Endothelial cell of umbilical vein (primary cell): ENCODE measurements around the gene AEBP1. TPM values are rescaled to one million over a fixed set of nuclear protein-coding genes. Genes with fewer than 3 reads are reported as not detected.

Experiments
- BruUV-seq: library from RNA; stranded (reverse); fragments of 400-500 nt; replicated peaks from 2 replicates; lab custom pipeline; 2021; lab: Mats Ljungman, UMichigan
- CTCF ChIA-PET: fragments of 300-600, 350-600 bp; sonication (Branson Sonifier 250); formaldehyde crosslinking; loops from one replicate; lab custom pipeline; 2021; ENCODE audit warnings: antibody characterized with exemption, inconsistent platforms; lab: Charles Lee
- POLR2A ChIA-PET: fragments of 300-600, 350-600 bp; sonication (Branson Sonifier 250); formaldehyde crosslinking; loops from one replicate; lab custom pipeline; 2021; ENCODE audit warnings: antibody characterized with exemption, inconsistent platforms; lab: Charles Lee
- DNase-seq: peaks from one replicate; pipeline ENCODE4 v3.0.0-alpha.2; 2011; ENCODE audit warnings: low read depth, low spot score
- FAIRE-seq: peaks from 2 replicates; lab custom pipeline; 2011; peaks lifted over from hg19 to GRCh38; lab: Jason Lieb, UNC
- H2AFZ ChIP-seq: 2 replicates; pipeline ENCODE4 v1.6.0; 2012; ENCODE audit warnings: low read depth, low read length, control low read depth, inconsistent platforms
- H3K27ac ChIP-seq: 2 replicates; pipeline ENCODE4 v1.5.1; 2011; ENCODE audit warnings: low read depth, mild to moderate bottlenecking, control low read depth, low read length, moderate library complexity; ENCODE audit not compliant: insufficient read depth
- H3K27me3 ChIP-seq, 2 experiments: 2 replicates each; pipeline versions ENCODE4 v1.6.0 to v1.6.1; 2011; ENCODE audit warnings: low read length in 2 of 2, mixed read lengths in 1 of 2; ENCODE audit not compliant: control insufficient read depth in 2 of 2, insufficient read depth in 2 of 2
- H3K36me3 ChIP-seq, 2 experiments: 2 replicates in 1 of 2; 3 replicates in 1 of 2; pipeline ENCODE4 v1.5.1; 2011; ENCODE audit warnings: low read length in 2 of 2, mild to moderate bottlenecking in 1 of 2, moderate library complexity in 1 of 2; ENCODE audit not compliant: control insufficient read depth in 2 of 2, insufficient read depth in 2 of 2; ENCODE audit errors: extremely low read depth in 1 of 2
- H3K4me1 ChIP-seq: 3 replicates; pipeline ENCODE4 v1.5.1; 2011; ENCODE audit warnings: mild to moderate bottlenecking, low read length; ENCODE audit not compliant: control insufficient read depth, insufficient read depth; ENCODE audit errors: extremely low read depth
- H3K4me2 ChIP-seq: 2 replicates; pipeline ENCODE4 v1.6.1; 2011; ENCODE audit warnings: low read length, control low read depth, mixed read lengths; ENCODE audit not compliant: insufficient read depth
- H3K4me3 ChIP-seq, 3 experiments: fragments of 200-600 bp in 1 of 3; sonication (generic), shearing (Covaris generic) in 1 of 3; replicated peaks in 1 of 3; 2 replicates each; pipeline ENCODE4 v1.5.1; 2011 to 2016; ENCODE audit warnings: control low read depth in 3 of 3, low read length in 3 of 3, mild to moderate bottlenecking in 2 of 3, inconsistent platforms in 1 of 3, low read depth in 1 of 3, moderate library complexity in 1 of 3; ENCODE audit not compliant: insufficient read depth in 1 of 3
- H3K79me2 ChIP-seq: 2 replicates; pipeline ENCODE4 v1.6.0; 2012; ENCODE audit warnings: low read length, inconsistent platforms; ENCODE audit not compliant: control insufficient read depth, insufficient read depth
- H3K9ac ChIP-seq: replicated peaks from 2 replicates; pipeline ENCODE3; 2011; ENCODE audit warnings: low read length, control low read depth; ENCODE audit not compliant: insufficient read depth; ENCODE audit errors: extremely low read depth
- H3K9me1 ChIP-seq: replicated peaks from 3 replicates; pipeline ENCODE4 v1.6.0; 2011; ENCODE audit warnings: mild to moderate bottlenecking, low read length; ENCODE audit not compliant: control insufficient read depth, insufficient read depth; ENCODE audit errors: extremely low read depth
- H3K9me3 ChIP-seq: replicated peaks from 2 replicates; pipeline ENCODE4 v1.5.1; 2012; ENCODE audit warnings: low read length, inconsistent platforms; ENCODE audit not compliant: control insufficient read depth, insufficient read depth
- H4K20me1 ChIP-seq: replicated peaks from 2 replicates; pipeline ENCODE3; 2011; ENCODE audit warnings: mild to moderate bottlenecking, low read length; ENCODE audit not compliant: control insufficient read depth, insufficient read depth; ENCODE audit errors: extremely low read depth
- EZH2 ChIP-seq: IDR thresholded peaks from 2 replicates; pipeline ENCODE4 v1.6.1; 2012; ENCODE audit warnings: borderline replicate concordance, low read depth, mild to moderate bottlenecking, moderate library complexity, low read length, inconsistent platforms; ENCODE audit not compliant: severe bottlenecking
- FOS ChIP-seq: IDR thresholded peaks from 2 replicates; pipeline ENCODE4 v1.6.1; 2011; ENCODE audit warnings: mild to moderate bottlenecking, low read length, moderate library complexity, borderline replicate concordance; ENCODE audit not compliant: insufficient read depth
- GATA2 ChIP-seq: IDR thresholded peaks from 2 replicates; pipeline ENCODE4 v1.7.0; 2011; ENCODE audit warnings: low read depth, mild to moderate bottlenecking, moderate library complexity, mixed read lengths, low read length; ENCODE audit not compliant: insufficient read length, insufficient read depth
- JUN ChIP-seq: IDR thresholded peaks from 2 replicates; pipeline ENCODE4 v1.6.1; 2011; ENCODE audit warnings: borderline replicate concordance, low read depth; ENCODE audit not compliant: insufficient read length, insufficient read depth
- MYC ChIP-seq: IDR thresholded peaks from one replicate; pipeline ENCODE4 v1.6.1; 2011; ENCODE audit warnings: mild to moderate bottlenecking, low read depth, low read length
- POLR2A ChIP-seq: IDR thresholded peaks from 2 replicates; pipeline ENCODE4 v1.6.1; 2012; ENCODE audit warnings: low read depth, mild to moderate bottlenecking, control low read depth, low read length
- POLR2AphosphoS5 ChIP-seq: IDR thresholded peaks from 2 replicates; pipeline ENCODE4 v1.6.1; 2012; ENCODE audit warnings: low read depth, mild to moderate bottlenecking, control low read depth, low read length, moderate library complexity; ENCODE audit not compliant: insufficient read depth
- dilution Hi-C: fragments of 300-500 bp; cut with MboI; formaldehyde crosslinking; loops from one replicate; pipeline ENCODE4 v1.15.0; 2019; ENCODE audit warnings: low sequenced_read_pairs; ENCODE audit not compliant: extremely low pct_ligation_motif_present
- intact Hi-C: fragments of 100-400 bp; cut with micrococcal nuclease; formaldehyde crosslinking; loops from one replicate; pipeline ENCODE4 v1.10.0; 2022
- polyA plus RNA-seq, 4 experiments: library from polyadenylated mRNA; depleted of rRNA in 3 of 4; stranded (reverse) in 3 of 4; unstranded in 1 of 4; fragments of >200 nt; gene quantifications; 2 replicates each; pipeline versions ENCODE4 v1.2.1 to v1.2.3, GENCODE V29; 2011 to 2012; ENCODE audit warnings: missing spikeins in 1 of 4
- total RNA-seq: library from RNA; stranded (reverse); gene quantifications from 2 replicates; pipeline ENCODE4 v1.2.3, GENCODE V29; 2021
- TF ChIP-seq, protein P1 (sequence below), 2 donors: IDR thresholded peaks; 1 replicate in 1 of 2; 2 replicates in 1 of 2; pipeline ENCODE4 v1.5.1; 2011; ENCODE audit warnings: low read length in 2 of 2, mild to moderate bottlenecking in 2 of 2, moderate library complexity in 2 of 2, control low read depth in 1 of 2, inconsistent platforms in 1 of 2, low read depth in 1 of 2; ENCODE audit not compliant: insufficient read depth in 1 of 2; ENCODE audit errors: extremely low read depth in 1 of 2
- TF ChIP-seq, protein P2 (sequence below): IDR thresholded peaks from 2 replicates; pipeline ENCODE4 v1.6.1; 2011; ENCODE audit not compliant: insufficient read depth, insufficient read length

AEBP1 gene
- total and polyA plus RNA-seq, 2 donors (not counting 3 experiments of a cell fraction or from before 2014, with no cell fraction given): 20.6 to 48.0 TPM

DNA sequence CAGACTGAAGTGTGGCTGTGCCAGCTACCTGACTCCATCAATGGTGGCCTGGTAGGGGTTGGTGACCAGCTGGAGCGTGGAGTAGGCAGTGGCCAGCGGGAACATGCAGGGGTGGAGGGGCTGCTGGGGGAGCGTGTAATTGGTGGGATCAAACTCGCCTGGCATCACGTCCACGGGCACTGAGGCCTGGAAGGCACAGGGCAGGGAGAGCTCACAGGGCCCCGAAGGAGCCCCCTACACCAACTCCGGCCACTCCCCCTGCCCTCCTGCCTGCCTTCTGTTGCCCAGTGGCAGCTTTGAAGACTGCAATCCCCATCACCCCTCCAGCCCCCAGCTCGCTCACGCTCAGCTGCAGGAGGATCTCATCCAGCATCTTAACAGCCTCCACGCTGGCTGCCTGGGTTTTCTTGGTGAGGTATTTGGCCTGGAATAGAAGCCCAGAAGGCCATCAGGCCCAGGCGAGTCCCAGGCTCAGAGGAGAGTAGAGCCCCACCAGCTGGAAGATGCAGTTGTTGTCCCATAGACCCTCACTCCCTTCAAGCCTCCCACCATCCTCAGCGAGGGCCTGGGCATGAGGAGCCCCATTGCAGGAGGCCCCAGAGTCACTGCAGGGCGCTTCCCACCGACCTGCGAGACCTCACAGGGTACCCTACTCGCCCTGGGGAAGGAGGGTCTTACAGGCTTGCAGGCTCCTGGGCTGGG, 12.1 kb downstream of the AEBP1 start:
- dilution Hi-C loops: no loop called here
- H3K4me3 ChIP-seq: no peak overlapping the region
- H2AFZ ChIP-seq: no peak overlapping the region
- H3K79me2 ChIP-seq: peaks cover 8% of the 10 kb centered on the region
- H3K4me2 ChIP-seq: no peak overlapping the region
- no peak overlapping the region for H3K9ac ChIP-seq
- FAIRE-seq (no peak), DNase-seq (no peak)
- no peak overlapping the region for H3K27ac ChIP-seq
- CTCF ChIA-PET: interaction anchor here (1.5 kb wide), 2 partner anchors 11 to 80 kb away, joined by 5 to 6 read pairs; no protein-coding TSS in a partner anchor
- no peaks in the 10 kb centered on the region for H3K27me3 ChIP-seq
- peaks cover 3 to 25% of the 10 kb centered on the region in 2 experiments for H3K36me3 ChIP-seq
- intact Hi-C loops: no loop called here
- H3K4me1 ChIP-seq: no peaks in the 10 kb centered on the region
- no peaks in the 10 kb centered on the region for H3K9me3 ChIP-seq
- no peaks in the 10 kb centered on the region for H4K20me1 ChIP-seq
- TF ChIP-seq POLR2A (no peak), EZH2 (no peak), POLR2AphosphoS5 (no peak), GATA2 (no peak), JUN (no peak), FOS (no peak), MYC (no peak)
- TF ChIP-seq, protein P1, sequence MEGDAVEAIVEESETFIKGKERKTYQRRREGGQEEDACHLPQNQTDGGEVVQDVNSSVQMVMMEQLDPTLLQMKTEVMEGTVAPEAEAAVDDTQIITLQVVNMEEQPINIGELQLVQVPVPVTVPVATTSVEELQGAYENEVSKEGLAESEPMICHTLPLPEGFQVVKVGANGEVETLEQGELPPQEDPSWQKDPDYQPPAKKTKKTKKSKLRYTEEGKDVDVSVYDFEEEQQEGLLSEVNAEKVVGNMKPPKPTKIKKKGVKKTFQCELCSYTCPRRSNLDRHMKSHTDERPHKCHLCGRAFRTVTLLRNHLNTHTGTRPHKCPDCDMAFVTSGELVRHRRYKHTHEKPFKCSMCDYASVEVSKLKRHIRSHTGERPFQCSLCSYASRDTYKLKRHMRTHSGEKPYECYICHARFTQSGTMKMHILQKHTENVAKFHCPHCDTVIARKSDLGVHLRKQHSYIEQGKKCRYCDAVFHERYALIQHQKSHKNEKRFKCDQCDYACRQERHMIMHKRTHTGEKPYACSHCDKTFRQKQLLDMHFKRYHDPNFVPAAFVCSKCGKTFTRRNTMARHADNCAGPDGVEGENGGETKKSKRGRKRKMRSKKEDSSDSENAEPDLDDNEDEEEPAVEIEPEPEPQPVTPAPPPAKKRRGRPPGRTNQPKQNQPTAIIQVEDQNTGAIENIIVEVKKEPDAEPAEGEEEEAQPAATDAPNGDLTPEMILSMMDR (IDR thresholded peaks at IDR 0.05; ENCODE audit: extremely low read depth in 1 of 2, insufficient read depth in 1 of 2, low read depth in 1 of 2, low read length in 2 of 2): no peak
- TF ChIP-seq, protein P2, sequence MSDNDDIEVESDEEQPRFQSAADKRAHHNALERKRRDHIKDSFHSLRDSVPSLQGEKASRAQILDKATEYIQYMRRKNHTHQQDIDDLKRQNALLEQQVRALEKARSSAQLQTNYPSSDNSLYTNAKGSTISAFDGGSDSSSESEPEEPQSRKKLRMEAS: no peak
- H3K9me1 ChIP-seq: no peaks in the 10 kb centered on the region
- POLR2A ChIA-PET: no interaction called here
- no TSS peak for BruUV-seq
